GM11168 (cell line): ENCODE data around the gene DPEP2NB.
"Not testable (repeated sequence)": the region's sequence is repeated elsewhere in the genome, so short reads cannot be mapped to it uniquely, and the experiment has no call there.

Experiments used
- in situ Hi-C: fragments of 300-500 bp; cut with MboI; formaldehyde crosslinking; loops from one replicate; pipeline ENCODE4 v1.12.0; 2022; ENCODE audit warnings: low sequenced_read_pairs; ENCODE audit not compliant: unreplicated experiment

The DPEP2NB gene, protein sequence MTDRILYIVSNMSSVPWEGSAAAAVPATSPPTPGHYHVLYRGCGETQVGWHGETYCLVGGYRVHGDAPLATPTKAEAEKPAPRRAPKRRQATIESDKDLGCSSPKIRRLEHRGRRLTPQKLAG

DNA sequence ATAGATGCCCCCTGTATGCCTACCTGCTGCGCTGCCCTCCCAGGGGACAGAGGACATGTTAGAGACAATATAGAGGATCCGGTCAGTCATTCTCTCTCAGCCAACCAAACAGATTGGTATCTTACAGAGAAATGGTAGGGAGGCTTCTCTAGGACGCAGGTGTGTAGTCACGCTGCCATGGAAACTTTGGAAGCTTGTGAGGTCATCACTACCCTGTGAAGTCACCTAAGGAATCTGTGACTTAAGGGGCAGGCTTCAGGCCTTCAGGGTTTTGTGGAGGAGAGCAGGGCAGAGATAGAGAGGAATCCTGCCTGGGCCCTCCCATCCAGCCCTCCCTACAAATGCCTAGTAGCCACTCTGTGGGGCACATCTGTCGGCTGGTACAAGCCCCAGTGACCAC lies at the start of gene DPEP2NB:
DPEP2NB (minus strand) TSS at position 231 of the 400 bp plus-strand sequence; CDS start at position 90, 141 bp downstream.
- in situ Hi-C loops = no loop called here

DNA sequence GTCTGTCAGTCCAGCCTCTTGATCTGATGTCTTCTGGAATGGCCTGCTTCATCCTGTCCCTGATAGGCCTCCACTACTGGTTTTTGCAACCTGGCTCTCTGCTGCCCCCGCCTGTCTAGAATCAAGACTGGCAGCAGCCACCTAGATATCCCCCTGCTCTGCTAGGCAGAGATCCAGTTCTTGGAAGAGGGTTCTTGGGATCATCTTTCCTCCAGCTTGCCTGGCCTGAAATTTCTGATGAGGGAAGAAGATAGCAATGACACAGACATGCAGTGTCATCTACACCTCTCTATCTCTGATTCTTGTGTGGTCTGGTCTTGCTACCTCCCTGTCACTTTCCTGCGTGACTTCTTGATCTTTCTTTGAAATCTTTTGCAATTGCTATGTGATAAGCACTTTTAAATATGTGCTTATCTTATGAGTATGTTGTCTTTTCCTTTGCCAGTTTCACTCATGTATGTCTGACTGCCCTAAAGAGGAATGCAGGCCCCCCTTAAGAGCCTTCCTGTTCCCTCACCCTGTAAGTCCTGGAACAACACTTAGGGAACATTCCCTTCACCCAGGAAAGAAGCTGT lies 49.2 kb upstream of the DPEP2NB start:
- in situ Hi-C loops = no loop called here

DNA sequence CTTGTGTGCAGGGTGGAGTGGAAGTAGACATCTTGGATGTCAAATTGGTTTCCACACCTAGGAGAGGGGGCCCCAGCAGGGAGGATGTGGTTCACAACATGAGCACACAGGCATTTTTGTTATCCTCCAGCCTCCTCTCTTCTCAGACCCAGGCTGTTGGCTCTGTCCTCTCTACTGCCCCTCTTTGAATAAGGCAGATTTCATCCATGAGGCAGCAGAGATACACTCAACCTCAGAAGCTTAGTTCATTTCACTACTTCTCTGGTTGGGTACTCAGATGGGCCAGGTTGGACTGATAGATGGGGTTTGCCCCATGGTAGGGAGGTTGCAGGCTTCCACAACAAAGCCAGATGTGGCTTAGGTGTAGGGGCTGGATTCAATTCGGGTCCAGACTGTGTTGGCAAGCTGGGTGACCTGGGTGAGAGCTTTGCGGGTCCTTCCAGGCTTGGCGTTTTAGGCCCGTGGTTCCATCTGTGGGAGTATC lies 47.2 kb upstream of the DPEP2NB start:
- in situ Hi-C loops = no loop called here

DNA sequence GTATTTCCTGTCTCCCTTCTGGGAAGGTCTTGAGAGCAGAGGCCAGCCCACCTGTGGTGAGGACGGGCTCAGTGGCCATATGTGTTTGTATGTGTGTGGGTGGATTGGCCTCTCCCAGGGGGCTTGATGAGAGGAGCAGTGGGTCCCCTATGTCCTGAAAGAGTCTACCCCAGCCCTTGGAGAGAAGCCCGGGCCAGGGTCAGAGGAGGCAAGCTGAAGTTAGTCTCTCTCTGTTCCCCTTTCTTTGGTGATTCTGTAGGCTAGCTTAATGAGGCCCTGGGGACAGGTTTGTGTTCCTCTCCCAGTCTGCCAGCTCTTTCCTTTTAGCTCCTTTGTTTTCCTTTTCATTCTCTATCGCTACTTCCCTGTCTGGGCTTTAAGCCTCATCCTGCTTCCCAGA lies 45.7 kb upstream of the DPEP2NB start:
- in situ Hi-C loops = no loop called here

DNA sequence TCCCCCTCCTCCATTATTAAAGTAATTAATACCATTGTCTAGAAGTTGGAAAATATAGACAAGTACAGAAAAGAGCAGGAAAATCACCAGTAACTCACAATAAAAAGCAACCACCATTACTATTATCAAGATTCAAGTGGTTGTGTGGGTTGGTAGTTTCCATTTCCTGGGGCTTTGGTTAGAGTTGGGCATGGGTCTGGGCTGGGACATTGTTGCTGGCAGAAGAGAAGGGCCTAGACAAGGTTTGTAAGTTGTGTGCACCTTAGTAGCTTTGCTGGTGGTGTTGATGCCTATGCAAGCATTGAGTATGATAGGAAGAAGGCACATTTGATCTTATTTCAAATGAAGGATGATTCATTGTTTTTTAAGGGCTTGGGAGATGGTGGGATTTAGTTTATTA lies 44.1 kb upstream of the DPEP2NB start:
- in situ Hi-C loops = no loop called here

DNA sequence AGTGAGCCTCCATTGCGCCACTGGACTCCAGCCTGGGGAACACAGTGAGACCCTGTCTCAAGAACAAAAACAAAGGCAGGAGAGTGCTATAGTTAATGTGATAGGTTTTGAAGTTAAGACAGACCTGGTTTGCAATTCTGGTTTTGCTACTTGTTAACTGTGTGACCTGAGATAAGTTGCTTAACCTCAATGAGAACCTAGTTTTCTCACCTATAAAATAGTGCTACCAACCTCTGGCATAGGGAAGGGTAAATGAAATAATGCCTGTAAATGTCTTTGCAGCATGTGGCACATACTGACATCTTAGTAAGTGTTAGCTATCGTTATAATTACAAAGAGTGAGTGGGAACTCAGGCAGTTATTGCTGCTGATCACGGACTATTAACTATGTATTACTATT lies 39.7 kb upstream of the DPEP2NB start:
- in situ Hi-C loops = no loop called here

DNA sequence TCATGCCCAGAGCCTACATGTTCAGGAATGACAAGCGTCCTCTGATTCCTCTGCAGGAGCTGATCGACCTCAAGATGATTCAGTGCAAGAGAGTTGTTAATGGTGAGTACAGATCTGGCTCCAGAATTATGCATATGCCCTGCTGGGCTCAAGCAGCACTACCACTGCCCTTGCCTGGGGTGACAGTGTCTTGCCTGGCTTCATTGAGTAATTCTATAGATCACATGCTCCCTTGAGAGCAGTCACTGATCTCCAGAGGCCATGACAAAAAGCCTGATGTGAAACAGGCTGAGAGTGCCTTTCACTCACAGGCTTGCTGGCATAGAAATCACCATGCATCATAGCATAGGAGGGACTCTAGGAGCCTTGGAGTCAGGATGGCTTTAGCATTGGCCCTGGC lies 33.7 kb upstream of the DPEP2NB start:
- in situ Hi-C loops = no loop called here

DNA sequence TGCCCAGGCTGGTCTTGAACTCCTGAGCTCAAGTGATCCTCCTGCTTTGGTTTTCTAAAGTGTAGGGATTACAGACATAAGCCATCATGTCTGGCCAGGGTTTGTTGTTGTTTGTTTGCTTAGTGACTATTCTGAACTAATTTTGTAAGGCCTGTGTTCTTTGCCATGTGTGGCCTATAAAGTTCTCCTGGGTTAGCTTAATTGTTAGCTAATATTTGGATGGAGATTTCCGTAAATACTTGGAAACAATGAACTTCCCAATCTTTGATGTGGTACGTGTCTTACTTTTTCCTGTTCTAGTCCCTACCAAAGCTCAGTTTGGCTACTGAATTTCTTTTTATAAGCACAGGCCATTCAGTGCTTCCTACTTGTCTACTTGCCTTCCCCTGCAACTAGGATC lies 32.3 kb upstream of the DPEP2NB start:
- in situ Hi-C loops = no loop called here

DNA sequence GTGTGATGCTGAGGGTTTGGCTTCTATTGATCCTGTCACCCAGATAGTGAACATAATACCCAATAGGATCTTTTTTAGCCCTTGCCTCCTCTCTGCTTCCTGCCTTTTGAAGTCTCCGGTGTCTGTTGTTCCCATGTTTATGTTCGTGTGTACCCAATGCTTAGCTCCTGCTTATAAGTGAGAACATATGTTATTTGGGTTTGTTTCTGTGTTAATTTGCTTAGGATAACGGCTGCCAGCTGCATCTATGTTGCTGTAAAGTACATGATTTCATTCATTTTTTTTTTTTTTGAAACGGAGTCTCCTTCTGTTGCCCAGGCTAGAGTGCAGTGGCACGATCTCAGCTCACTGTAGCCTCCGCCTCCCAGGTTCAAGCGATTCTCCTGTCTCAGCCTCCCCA lies 30.4 kb upstream of the DPEP2NB start:
- in situ Hi-C loops = no loop called here

DNA sequence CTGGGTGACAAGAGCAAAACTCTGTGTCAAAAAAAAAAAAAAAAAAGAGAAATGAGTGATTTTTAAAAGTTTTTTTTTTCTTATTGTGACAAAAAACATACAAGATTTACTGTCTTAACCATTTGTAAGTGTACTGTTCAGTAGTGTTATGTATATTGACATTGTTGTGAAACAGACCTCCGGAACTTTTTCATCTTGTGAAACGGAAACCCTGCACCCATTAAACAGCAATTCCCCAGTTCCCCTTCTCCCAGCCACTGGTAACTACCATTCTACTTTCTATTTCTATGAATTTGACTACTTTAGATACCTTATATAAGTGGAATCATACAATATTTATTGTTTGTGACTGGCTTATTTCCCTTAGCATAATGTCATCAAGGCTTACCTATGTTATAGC lies 26.1 kb upstream of the DPEP2NB start:
- in situ Hi-C loops = loop anchor here (5.0 kb wide), 1 partner anchor 39 kb away; no protein-coding TSS in a partner anchor

DNA sequence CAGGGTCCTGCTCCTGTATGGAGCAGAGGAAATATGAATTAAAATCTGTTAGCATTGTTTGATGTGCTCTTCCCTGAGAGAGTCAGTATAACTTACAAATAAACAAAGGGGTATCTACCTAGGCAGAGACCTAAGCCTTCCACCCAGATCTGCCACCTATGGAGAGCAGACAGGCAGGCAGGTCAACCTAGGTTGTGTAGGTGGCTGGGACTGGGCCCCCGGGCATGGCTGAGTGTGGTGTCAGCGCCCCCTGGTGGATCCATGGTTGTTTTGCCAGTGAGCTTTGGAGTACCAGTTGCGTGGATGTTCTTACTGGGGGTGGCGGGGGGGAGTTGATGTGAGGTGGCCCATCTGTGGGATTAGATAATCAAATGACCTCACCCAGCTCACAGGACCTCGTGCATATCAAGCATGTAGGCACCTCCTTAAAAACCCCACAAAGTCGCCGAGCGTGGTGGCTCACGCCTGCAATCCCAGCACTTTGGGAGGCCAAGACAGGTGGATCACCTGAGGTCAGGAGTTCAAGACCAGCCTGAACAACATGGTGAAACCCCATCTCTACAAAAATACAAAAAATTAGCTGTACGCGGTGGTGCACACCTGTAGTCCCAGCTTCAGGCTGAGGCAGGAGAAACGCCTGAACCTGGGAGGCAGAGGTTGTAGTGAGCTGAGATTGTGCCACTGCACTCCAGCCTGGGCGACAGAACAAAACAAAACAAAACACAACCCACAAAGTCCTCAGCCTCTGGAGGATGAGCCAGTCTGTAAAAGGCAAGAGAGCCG lies 25.0 kb upstream of the DPEP2NB start:
- in situ Hi-C loops = loop anchor here (5.0 kb wide), 1 partner anchor 38 kb away; no protein-coding TSS in a partner anchor

DNA sequence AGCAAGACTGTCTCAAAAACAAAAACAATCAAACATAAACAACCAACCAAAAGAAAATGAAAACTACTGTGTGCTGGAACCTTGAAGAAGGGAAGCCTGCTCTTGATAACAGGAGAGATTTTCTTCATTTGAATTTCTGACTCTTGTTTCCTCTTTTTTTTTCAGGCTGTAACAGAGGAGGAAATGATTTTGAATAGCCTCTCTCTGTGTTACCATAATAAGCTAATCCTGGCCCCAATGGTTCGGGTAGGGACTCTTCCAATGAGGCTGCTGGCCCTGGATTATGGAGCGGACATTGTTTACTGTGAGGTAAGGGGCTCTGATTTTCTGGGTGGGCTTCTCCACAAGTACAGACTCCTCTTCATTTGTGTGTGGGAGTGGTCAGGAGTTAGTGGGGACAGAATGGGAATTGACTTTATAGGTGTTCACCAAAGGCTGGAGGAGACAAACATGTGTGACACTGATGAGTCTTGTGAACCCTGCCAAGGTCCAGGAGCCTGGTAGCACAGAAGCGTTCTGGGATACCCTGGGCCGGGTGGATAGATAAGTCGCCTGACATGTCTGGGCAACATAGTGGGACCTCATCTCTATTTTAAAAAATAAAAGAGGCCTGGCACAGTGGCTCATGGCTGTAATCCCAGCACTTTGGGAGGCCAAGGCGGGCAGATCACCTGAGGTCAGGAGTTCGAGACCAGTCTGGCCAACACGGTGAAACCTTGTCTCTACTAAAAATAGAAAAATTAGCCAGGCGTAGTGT lies 22.3 kb upstream of the DPEP2NB start:
- in situ Hi-C loops = no loop called here

DNA sequence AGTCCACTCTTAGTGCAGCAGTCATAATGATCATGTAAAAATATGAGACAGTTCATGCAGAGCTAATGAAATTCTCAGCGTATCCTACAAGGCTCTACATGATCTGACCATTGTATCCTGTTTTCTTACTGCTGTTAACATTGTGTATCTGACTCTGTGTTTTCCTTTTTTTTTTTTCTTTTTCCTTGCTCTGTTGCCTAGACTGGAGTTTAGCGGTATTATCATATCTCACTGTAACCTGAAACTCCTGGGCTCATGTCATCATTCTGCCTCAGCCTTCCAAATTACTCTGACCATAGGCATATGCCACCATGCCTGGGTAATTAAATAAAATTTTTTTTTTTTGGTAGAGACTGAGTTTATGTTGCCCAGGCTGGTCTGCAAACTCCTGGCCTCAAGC lies 19.5 kb upstream of the DPEP2NB start:
- in situ Hi-C loops = no loop called here

DNA sequence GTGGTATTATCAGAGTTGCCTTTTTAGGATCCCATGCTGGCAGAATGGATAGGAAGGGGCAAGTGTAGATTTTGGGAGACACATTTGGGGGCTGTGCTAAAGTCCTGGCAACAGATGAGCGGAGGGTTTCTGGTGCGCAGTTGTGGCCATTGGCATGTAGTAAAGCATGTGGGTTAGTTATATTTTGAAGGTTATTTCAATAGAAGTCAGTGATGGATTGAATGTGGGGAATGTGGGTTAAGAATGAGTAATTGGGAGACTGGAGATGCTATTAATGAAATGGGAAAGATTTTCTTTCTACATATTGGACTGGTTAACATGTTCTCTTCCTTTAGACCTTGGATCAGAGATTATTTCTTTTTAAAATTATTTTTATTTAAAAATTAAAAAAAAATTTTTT lies 17.4 kb upstream of the DPEP2NB start:
- in situ Hi-C loops = no loop called here

DNA sequence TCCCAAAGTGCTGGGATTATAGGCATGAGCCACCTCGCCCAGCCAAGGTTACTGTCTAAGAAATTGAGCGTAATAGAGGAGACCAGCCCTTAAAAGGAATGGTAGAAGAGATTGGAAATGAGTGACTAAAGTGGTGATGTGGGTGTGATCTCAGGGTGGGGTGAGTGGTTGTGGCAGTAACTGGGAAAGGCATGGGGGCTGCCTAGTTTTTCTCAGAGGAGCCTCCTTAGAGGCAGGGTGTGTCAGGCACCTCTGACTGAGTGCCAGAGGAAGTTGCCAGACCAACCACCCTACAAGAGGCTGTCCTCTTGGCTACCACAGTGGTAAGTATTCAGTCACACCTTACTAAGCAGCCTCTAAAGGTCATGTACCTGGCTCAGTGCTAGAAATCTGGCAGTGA lies 16.2 kb upstream of the DPEP2NB start:
- in situ Hi-C loops = no loop called here

DNA sequence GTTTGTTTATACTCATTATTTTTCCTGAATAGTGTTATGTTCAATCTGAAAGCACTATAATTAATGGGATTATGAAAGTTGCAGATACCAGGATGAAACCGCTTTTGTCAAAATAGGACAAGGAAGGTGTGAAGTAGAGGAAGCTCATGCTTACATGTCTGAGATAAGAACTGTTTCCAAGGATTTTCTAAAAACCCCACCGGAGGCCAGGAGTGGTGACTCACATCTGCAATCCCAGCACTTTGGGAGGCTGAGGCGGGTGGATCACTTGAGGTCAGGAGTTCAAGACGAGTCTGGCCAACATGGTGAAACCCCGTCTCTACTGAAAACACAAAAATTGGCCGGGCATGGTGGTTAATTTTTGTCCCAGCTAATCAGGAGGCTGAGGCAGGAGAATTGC lies 14.4 kb upstream of the DPEP2NB start:
- in situ Hi-C loops = not testable (repeated sequence)

DNA sequence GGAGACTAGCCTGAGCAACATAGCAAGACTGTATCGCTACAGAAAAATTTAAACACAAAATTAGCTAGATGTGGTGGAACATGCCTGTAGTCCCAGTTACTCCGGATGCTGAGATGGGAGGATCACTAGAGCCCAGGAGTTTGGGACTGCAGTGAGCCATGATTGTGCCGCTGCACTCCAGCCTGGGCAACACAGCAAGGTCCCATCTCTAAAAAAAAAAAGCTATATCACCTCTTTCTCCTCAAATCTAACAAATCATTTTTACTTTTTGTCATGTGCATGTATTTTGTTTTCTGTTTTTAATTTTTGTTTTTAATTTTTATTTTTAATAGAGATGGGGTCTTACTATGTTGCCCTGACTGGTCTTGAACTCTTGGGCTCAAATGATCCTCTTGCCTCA lies 13.3 kb upstream of the DPEP2NB start:
- in situ Hi-C loops = no loop called here

DNA sequence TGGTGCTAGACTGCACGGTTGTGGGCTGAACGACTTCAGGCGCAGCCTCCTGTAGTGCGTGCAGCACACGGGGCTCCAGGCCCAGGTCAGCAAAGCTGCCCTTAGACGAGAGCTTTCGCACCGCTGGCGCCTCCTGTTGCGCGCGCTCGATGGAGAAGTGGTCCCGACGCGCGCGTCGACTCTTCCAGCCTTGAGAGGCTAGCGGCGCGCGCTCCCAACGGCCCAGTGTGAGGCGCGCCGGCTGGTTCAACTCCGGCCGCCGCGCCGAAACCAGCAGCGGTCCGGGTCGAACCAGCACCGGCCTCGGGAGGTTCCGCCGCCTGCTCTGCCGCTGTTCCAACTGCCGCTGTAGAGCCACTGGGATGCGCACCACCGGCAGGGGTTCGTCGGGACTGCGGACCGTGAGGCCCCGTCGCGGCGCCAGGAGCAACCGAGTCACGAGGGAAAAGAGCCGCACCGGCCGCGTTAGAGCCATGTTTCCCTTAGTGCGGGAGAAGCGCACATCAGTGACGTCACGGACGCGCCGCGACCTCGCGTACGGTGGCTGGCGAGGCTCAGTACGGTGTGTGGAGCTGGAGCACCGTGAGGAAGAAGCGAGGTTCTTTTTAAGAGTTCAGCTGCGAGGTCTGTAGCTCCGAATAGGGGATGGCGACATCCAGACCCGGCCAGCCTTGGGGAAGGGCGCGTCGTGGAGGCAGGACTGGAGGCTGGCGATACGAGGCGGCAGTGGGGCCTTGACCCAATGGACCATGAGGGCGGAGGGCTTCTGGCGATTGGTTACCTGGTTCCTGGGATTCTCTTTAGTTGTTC lies 7.2 kb upstream of the DPEP2NB start, which contains the start of the genes DDX28 and DUS2:
DDX28 (minus strand) TSS at position 505 of the 810 bp plus-strand sequence; CDS start at position 475, 30 bp downstream.
DUS2 (plus strand) TSS at position 557 of the 810 bp plus-strand sequence. CDS start 14,740 bp downstream, outside the sequence.
- in situ Hi-C loops = no loop called here

DNA sequence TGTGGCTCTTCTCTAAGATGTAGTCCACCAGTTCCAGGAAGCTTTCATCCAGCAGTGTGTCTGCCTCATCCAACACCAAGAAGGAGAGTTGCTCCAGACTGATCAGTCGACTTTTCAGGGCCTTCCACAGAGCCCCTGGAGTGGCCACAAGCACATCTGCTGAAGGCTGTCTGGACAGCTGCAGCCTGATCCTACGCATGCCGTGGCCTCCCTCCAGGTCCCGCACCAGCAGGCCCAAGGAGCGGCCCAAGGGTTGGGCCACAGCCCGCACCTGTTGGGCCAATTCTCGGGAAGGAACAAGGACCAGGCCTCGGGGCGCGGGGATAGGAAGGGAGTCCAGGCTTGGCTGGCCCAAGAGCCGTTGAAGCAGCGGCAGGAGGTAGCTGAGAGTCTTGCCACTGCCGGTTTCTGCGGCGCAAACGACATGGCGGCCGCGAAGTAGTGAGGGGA lies 6.6 kb upstream of the DPEP2NB start:
- in situ Hi-C loops = no loop called here

DNA sequence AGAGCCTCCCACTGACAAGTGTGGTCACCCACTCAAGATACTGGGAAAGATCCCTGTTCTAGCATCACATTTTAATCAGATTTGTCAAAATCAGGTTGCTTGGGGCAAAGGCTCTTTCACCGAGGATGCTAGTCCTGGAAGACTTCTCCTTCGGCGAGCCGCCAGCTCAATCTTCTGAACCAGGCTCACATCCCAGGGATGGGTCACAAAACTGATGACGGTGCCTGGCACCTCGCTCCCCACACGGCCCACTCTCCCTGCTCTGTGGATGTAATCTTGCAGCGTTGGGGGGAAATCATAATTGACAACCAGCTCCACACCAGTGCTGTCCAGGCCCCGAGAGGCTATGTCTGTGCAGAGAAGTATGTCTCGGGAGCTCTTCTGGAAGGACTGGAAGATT lies 5.8 kb upstream of the DPEP2NB start:
- in situ Hi-C loops = no loop called here
